Right hindlimb (tissue), 1 donor: Measurements from ENCODE around the gene EXOC6B.
A peak's percentile ranks its signal among the peaks of the same experiment; 100 is the strongest.

Experiments
- DNase-seq: peaks from one replicate; pipeline ENCODE4 v3.0.0-alpha.2; 2018

Gene EXOC6B

DNA sequence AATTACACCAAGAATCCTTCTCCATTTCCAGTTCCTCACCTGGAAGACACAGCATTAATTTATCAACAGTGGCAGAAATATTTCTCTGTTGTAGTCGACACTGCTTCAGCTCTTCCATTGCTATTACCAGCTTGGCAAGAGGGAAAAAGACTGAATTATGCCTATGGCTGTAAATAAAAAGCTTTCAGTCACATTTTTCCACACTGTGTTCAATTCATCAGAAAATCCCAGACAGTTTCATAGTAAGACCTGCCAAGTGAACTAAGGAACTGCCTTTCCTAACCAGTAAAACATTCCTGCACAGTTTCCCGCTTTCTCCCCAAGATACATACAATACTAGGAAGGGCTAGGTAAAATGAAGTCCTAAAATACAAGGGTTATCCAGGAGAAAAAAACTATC is 94.7 kb downstream of the EXOC6B start:
- no peak for DNase-seq

DNA sequence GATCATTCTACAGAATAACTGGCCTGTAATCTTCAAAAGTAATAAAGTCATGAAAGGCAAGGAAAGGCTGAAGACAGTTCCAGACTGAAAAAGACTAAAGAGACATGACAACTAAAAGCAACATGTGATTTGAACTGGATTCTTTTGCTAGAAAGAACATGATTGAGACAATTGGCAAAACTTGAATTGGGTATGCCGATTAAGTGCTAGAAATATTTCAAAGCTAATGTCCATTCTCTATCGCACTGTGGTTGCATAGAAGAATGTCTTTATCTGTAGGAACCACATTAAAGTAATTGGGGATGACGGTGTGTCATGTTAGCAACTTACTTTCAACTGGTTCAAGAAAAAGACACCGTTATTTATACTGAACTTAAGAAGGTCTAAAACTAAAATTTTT is 98.5 kb downstream of the EXOC6B start:
- DNase-seq = no peak

DNA sequence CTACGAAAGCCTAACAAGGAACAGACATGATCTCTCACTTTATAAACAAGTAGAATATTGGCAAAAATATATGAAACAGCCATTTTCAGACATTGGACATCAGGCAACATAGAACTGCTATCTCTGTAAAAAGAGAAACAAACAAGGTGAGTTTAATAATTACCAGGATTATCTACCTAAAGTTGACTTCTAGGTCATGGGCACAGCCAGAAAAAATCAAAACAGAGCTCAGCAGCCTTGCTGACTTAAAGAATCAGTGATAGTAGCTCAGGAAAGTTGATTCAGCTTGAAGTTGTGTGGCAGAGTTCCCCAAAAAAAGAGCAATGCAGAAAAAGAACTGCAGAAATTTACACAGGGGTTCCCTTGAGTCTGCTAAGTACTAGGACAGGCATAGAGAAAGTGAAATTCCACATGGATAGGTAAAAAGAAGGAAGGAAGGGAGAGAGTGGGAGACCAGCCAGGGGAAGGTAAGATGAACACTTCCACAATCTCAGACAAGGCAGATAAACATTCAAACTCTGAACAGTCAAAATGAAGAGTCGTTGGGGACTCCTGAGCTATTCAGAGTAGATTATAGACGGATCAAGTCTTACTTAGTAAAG is 102.0 kb downstream of the EXOC6B start:
- no peak for DNase-seq

DNA sequence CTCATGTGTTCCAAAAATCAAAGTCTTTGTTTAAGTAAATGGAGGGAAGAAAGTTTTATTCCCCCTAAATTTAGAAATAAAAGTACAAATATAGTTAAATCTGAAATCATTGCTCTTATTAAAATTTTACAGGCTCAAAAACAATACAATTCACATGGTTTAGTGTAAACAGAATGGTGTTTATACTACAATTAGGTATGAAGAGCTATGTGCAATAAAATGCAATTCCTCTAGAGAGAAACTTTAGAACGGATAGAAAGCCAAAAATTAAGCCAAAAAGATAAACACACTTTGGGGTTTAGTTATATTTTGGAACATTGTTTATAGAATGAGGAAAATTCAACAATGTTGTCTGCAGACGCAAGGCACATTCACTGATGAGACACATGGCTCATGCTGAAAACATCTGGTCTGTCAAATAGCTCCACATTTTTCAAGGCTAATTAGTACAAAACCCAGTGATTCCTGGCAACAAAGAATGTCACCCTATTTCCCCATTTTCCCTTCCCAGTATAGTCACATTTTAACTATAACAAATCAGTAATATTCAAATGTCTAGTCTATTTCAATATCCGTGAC is 103.3 kb downstream of the EXOC6B start:
- no peak for DNase-seq

DNA sequence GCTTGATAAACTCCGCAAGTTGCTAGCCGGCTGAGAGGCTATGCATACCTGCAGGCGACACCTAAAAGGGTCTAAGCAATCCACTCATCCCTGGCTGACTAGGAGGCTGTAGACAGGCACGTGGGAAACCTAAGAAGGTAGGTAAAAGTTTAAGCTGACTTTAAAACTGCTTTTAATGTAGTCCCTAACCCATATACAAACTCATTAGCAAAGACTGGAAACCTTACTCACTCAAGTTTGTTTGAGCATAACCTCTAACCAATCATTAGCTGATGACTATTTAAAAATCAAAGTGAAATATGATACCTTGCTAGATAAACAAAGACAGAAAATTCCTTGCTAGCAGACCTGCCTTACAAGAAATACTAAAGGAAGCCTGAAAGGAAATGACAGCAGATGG is 106.4 kb downstream of the EXOC6B start:
- DNase-seq = no peak

DNA sequence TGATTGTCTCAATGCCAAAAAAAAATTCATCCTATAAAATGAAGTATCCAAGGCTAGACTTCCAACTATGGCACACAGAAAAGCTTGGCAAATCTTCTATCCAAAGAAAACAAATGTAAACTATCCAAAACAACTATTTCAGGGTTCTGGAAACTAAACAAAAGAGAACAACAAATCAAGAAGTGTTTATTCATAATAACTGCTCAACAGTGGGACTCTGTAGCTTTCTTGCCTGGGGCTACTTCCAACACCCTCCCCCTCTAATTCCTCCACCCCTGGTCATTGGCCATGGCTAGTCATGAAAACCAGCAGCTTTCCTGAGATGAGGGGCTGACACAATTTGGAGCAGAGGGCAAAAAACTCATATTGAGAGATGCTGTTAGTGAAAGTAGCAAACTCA is 107.0 kb downstream of the EXOC6B start:
- no peak for DNase-seq

DNA sequence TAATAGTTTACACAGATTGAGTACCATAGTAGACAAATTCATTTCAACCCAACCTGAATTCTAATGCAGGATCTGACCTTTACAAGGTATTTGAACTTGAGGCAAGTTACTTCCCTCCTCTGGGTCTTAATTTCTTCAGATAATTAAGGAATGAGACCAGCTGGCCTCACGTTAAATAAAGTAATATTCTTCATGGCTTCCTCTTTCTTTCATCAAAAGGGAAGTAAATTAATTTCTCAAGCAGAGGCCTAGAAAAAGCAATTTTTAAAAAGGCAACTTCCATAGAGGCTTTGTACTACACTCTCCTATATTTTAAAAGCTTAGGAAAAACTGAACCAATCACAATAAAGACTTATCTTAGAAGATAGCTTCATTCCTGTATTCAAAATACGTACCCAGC is 109.2 kb downstream of the EXOC6B start:
- no peak for DNase-seq

DNA sequence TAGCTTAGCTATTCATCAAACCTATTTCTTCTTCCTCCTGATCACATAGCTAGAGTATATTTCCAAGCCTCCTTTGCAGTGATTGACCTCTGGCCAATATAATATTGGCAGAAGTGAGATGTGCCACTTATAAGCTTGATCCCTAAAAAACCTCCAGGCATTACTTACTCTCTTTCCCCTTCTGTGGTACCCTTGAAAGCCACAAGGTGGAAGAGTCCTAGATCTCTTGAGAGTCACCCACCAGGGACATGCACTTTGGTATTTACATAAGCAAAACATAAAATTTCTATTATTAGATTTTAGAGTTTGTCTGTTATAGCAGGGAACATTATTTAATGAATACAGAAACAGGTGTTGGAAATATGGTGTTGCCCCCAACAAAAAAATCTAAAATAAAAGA is 112.0 kb downstream of the EXOC6B start:
- DNase-seq = no peak

DNA sequence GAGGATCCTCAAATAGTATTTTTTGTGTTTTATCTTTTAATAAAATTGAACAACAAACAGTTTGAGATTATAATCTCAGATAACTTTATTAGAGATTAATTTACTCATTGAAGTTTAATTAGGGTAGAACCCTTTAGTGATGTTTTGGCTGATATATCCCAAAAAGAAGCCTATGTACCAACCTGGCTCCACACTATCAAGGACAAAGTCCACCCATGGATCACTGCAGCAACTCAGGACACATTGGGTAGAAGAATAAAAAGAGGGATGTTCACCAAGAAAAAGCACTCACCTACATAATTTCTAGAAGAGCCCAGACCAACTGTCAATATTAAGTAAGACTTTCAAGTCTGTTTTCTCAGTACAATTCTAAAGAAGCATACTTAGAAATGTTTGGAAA is 112.9 kb downstream of the EXOC6B start:
- no peak for DNase-seq

DNA sequence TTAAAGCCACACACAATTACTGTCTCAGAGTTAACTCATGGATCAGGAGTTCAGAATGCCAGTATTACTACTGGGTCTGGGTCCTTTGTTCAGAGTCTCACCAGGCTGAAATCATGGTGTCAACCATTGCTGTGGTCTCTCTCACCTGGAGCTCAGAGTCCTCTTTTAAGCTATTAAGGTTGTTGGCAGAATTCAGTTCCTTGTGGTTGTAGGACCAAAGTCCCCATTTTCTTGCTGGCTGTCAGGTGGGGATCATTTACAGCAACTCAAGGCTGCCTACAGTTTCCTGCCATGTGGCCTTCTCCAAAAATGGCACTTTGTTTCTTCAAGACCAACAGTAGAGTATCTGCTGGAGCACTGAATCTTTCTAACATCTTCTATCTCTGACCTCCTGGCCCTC is 113.5 kb downstream of the EXOC6B start:
- DNase-seq = no peak

DNA sequence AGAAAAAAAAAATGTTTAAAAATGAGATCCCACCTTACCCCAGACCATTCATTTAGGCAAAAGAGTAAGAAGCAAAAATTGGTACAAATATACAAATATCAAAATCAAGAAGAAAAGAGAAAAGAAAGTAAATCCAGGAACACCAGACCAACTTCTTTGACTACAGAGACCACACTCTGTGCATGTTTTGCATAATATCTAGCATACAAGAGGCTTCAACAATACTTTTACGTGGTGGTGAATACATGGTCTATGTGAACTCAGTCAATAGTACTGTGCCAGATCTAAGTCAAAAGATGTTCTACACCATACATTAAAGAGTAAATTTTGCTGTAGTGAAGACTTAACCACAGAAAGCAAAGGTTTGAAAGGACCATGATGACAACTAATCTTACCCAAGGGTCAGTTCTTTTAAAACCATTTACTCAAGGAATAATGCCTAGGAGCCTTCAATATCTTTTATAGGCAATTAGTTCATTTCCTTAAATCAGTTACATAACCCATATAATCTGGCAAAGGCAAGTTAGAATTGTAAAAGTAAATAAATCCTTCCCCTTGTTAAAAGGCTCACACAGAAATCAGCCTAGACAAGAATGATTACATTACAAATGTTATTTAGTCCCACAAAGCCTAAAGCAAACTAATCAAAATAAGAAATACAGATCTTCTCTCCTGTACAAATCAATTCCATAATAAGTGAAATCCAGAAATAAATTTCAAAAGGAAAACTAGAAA is 115.2 kb downstream of the EXOC6B start:
- DNase-seq = no peak

DNA sequence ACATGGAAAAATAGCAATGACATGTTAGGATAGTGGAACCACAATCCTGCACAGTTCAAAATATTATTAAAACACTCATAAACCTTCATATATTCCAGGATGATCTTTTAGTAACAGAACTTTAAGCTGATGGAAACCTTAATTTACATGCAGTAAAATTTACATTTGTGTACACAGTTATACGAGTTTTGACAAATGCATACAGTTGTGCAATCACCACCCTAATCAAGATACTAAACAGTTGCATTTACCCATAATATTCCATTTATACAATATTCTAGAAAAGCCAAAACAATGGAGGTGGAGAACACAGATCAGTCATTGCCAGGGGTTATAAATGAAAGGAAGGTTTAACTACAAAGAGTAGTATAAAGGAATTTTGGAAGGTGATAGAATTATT is 117.6 kb downstream of the EXOC6B start:
- no peak for DNase-seq

DNA sequence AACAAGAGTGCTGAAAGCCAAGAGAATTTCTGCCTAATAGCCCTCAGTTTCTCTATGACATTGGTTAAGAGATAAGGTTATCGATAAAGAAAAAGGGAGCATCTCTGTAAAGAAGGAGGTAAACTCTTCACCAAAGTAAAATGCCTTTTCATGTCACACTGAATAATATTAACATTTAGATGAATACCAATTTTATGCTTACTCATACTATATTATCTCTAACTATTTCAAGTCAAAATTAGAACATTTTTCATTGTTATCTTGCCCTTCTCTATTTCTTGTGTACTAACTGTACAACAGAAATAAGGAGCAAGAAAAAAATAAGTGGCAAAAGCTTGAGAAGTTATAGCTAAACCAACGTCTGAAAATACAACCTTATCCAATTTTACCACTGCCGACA is 127.5 kb downstream of the EXOC6B start:
- DNase-seq = no peak

DNA sequence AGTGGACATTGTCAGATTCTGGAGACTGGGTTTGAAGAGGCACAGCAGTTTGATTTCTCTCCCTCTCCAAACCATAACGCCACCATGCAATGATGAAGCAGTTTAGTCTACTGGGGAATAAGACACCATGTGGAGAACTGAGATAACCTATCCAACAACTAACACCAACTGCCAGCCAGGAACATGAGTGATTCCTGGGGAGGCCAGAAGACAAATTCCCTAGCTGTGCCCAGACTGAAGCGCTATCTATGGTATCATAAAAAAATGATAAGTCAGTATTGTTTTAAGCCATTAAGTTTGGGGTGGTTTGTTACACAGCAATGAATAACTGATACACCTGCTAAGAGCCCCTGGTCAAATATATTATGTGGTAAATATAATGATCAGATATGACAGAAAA is 129.3 kb downstream of the EXOC6B start:
- DNase-seq = no peak

DNA sequence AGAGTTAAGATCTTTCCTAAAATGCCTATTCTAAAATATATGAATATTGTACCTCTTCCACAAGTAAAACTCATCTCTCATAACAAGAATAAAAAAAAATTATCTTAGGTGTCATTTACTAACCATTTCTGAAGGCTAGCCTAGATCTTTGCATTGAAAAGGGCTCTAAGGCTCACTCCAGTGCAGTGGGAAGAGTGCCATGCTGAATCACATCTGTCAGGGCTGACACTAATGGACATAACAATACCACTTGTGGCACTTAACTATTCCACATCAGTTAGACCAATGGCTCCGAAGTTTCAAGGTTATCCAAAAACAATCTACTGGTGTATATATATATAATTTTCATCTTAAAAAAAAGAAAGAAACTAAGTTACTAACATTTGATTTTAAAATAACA is 130.2 kb downstream of the EXOC6B start:
- DNase-seq = no peak

DNA sequence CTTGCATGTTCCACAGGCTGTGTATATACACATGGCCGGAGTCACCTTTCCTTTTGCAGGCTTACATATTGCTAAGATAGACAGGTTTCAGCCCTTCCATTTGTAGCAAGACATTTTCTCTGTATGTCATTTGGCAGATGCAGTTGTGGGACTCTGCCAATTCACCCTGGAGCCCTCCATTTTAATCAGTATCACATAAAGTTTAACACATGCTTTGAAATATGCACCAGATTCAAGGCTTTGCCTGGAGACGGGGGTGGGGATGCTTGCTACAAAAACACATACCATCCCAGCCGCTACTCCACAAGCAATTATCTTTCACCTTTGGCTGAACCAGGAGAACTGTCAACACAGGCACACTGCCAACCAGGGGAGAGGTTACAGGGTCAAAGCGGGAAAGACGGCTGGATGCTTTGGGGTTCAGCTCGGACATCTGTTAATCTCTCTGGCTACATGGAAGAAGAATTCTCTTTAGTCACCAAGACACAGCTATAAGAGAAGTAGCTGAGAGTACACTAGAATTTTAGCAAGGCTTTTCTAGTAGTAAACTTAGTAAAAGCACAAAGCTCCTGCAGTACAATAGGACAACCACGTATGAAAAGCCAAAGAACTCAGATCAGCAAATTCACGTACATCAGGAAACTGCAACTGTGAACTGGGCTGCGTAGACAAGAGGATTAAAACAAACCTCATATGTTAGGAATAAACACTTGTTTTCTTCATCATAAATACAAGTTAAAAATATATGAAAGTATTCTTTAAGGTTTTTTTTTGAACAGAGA is 130.9 kb downstream of the EXOC6B start:
- peak; percentile 75 for DNase-seq

DNA sequence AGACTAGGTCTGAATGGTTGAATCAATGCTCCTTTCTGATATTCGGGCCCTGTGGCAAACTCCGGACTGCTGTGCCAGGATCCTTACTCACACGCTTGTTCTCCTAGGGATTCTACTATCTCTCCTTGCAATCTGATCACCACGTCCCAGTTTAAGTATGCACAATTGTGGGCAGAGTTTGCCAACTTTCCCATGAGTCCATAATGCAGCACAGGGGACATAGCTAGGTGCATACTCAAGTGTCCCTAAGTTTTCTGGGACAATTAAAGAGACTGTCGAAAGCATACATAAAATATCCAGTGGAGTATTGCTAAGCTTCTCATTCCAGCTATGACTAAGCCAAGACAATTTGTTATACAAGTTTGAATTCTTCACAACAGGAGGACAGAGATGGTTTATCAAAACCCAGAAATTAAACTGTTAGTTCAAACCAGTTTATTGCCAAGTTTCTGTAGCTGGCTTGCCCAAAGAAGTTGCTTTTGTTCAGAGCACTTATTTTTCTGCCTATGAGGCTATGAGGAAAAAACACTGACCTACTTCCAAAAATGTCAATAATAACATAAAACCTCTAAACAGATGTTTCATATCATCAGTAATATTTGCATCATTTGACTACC is 136.1 kb downstream of the EXOC6B start:
- DNase-seq = no peak

DNA sequence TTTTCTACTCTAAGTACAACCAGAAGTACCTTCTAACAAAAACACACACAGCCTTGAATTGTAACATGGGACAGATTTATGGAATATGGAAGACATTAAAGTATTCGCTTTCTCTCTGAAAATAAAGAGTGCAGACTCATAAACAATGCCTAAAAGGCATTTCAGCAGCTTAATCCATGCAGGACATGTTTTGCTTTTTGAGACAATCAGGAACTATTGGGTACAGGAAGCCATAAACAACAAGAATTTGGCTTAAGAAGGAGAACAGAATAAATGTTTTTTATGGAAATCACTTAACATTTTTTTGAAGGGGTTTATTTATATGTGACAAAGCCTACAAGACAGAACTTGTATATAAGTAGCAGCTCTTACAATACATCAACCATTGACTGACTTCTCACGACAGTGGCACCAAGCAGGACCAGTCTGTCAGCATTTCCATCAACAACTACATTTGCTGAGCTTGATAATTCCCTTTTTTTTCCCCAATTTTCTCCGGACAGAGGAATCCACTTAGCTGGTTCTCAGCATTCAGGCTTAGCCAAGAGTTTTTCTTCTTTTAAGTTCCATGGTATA is 140.1 kb downstream of the EXOC6B start:
- no peak for DNase-seq

DNA sequence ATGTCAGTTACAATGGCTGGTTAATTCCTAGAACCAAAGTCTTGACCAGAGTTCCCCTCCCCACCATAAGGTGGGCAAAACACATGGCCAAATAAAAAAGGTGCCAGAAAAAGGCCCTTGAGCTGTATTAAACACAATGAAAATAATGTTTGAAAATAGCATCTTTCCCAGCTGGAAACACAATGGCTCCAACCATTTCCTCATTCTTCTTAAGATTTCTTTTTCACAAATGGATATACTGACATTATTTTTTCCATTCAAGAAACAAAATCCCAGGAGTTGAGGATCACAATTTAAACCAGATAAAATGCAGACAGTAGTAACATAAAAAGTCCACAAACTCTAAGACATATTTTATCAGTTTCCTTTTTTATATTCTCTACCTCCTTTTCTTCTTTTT is 143.8 kb downstream of the EXOC6B start:
- no peak for DNase-seq

DNA sequence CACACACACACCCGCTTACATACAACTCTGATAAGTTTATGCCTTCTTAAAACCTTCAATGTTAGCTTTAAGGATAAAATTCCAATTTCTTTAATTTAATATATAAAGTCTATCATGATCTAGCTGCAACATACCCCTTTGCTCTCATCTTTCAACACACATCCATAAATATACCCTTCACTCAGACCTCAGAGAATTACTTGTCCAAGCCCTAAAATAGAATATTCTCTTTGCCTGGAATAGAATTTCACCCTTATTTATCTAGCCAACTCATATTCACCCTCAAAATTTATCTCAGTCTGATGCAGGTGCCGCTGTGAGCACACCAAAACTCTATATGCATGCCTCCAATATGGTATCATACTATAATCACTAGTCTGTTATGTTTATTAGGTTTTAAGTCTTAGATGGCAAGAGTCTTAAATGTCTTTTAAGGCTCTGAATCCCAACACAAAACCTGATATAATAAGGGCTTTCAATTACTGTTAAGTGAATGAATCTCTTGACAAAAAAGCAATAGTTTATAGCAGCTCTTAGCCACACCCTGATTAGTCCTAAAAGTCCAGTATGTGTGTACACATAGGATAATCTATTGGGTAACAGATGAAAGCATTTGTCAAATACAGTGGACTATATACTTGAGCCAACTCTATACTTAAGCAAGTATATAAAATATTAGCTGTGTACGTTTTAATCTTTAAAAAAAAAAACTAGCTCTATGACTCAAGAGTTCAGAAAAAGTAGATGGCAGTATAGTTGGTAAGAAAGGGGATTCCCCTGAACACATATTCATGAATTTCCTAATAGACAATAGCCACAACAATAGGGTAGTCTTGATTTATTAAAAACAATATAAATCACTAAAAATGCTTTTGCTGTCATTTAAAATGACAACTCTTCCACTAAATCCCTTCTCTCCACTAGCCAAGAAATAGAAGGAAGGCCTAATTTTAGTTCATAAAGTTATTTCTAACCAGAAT is 144.5 kb downstream of the EXOC6B start:
- no peak for DNase-seq

DNA sequence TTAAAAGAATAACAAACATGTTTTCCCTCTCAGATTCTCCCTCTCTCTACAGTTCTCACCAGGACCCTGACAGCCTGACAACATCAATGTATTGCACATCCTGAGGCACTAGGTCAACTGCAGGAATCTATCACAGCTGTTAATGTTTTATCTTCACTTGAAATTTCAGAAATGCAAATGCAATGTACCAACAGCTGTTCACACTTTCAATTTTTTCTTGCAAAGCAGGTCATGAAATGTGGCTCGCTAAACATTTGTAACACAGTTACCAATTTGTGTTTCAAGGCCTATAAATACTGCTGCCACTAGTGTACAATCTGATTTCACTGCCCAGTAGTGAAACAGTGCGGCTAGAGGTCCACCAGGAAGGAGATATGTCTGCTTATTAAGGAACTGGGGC is 147.8 kb downstream of the EXOC6B start:
- no peak for DNase-seq
